Central memory CD8-positive, alpha-beta T cell (primary cell): ENCODE results near the gene USP6NL.

Source experiments
- ATAC-seq: fragments of 150-1000 bp; cut with Tn5 transposase; replicated peaks from 2 replicates; pipeline ENCODE4 v1.10.0; 2022; ENCODE audit warnings: mild to moderate bottlenecking, moderate FRiP score, moderate number of reproducible peaks; ENCODE audit not compliant: poor library complexity, severe bottlenecking; ENCODE audit errors: extremely low read depth
- DNase-seq, 2 donors: peaks; one replicate each; pipeline ENCODE4 v3.0.0; 2021; ENCODE audit warnings: low spot score in 2 of 2
- H3K27ac Mint-ChIP-seq: one replicate; pipeline ENCODE4 v1.8.0; 2022; ENCODE audit warnings: low read depth, mild to moderate bottlenecking, moderate library complexity, mixed read lengths
- H3K27me3 Mint-ChIP-seq: one replicate; pipeline ENCODE4 v1.8.0; 2022; ENCODE audit warnings: mixed read lengths
- H3K36me3 Mint-ChIP-seq: one replicate; pipeline ENCODE4 v1.8.0; 2022; ENCODE audit warnings: mild to moderate bottlenecking, moderate library complexity, mixed read lengths; ENCODE audit not compliant: insufficient read depth
- H3K4me1 Mint-ChIP-seq: one replicate; pipeline ENCODE4 v1.8.0; 2022; ENCODE audit warnings: mixed read lengths
- H3K4me3 Mint-ChIP-seq: one replicate; pipeline ENCODE4 v1.8.0; 2022; ENCODE audit warnings: mild to moderate bottlenecking, moderate library complexity, mixed read lengths
- H3K9me3 Mint-ChIP-seq: one replicate; pipeline ENCODE4 v1.8.0; 2022; ENCODE audit warnings: mixed read lengths

Gene USP6NL

GRCh38 chr10:11468126-11468742 lies 143.2 kb downstream of the USP6NL start:
- Mint-ChIP-seq H3K36me3 (peaks cover 2% of the 10 kb centered on the region), H3K27me3 (no peaks in the 10 kb centered on the region), H3K4me3 (no peak overlapping the region), H3K27ac (no peak overlapping the region), H3K9me3 (no peaks in the 10 kb centered on the region), H3K4me1 (no peaks in the 10 kb centered on the region)
- no peak for ATAC-seq
- DNase-seq: no peak

DNA sequence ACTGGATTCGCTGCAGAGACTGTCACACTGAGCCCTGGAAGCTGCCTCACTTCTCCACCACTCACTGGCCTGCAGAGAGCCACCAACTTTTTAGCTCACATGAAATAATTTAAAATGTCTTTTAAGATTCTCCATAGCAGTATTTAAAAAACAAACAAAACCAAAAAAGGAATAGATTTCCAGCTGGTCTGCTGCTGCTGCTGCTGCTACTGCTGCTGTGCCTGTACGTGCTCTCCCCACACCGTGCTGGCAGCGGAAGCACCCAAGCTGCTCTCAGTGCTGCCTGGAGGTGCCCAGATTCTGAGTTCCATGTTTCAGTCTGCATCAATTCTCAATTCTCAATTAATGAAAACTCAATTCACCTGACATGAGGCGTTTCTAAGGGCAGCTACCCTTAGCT lies 146.0 kb downstream of the USP6NL start:
- Mint-ChIP-seq H3K4me3 (no peak overlapping the region), H3K9me3 (no peaks in the 10 kb centered on the region), H3K27ac (no peak overlapping the region), H3K36me3 (peaks cover 4% of the 10 kb centered on the region), H3K4me1 (no peaks in the 10 kb centered on the region), H3K27me3 (no peaks in the 10 kb centered on the region)
- DNase-seq: no peak
- no peak for ATAC-seq

DNA sequence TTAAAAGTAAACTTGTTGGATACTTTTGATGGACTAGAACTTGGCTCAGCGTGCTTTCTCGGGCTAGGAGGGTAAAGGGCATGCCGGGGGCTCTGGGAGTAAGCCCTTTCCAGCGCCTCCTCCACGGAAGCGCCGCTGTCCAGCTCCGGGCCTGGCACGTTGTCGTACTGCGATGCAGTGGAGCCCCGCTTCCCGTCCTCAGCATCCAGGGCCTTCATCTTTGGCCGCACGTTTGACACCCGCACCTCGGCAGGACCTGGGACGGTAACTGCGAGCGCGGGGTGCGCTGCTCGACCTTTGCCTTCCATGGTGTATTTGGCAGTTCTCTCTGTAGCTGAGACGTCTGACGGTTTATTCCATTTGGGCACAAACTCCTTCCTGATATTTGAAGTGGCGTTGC lies 148.3 kb downstream of the USP6NL start:
- ATAC-seq: no peak
- H3K27ac Mint-ChIP-seq: no peak overlapping the region

DNA sequence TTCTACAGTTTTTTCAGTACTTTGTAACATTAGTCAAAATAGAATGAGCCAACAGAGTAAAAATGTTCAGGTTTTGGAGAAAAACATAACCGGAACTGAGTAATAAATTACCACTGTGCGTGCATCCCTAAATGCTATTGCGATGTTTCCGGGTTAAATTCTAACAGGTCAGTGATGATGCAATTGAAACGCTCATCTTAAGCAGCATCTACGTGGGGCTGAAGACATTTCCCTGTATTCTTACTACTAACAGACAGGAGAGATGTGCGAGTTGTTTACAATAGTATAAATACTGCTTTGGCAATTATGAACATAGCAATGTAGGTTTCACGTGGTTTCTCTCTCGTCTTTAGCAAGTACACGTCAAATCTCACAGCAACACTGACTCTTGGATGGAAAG lies 149.4 kb downstream of the USP6NL start:
- Mint-ChIP-seq H3K9me3 (no peaks in the 10 kb centered on the region), H3K27me3 (no peaks in the 10 kb centered on the region), H3K36me3 (peaks cover 2% of the 10 kb centered on the region), H3K27ac (no peak overlapping the region), H3K4me3 (no peak overlapping the region), H3K4me1 (no peaks in the 10 kb centered on the region)
- no peak for ATAC-seq
- no peak for DNase-seq

More for the DNA sequence above, 148.3 kb downstream of the USP6NL start:
- no peak overlapping the region for H3K4me3 Mint-ChIP-seq
- H3K36me3 Mint-ChIP-seq: peaks cover 2% of the 10 kb centered on the region
- no peak for DNase-seq
- H3K9me3 Mint-ChIP-seq: no peaks in the 10 kb centered on the region
- H3K27me3 Mint-ChIP-seq: no peaks in the 10 kb centered on the region
- H3K4me1 Mint-ChIP-seq: no peaks in the 10 kb centered on the region

DNA sequence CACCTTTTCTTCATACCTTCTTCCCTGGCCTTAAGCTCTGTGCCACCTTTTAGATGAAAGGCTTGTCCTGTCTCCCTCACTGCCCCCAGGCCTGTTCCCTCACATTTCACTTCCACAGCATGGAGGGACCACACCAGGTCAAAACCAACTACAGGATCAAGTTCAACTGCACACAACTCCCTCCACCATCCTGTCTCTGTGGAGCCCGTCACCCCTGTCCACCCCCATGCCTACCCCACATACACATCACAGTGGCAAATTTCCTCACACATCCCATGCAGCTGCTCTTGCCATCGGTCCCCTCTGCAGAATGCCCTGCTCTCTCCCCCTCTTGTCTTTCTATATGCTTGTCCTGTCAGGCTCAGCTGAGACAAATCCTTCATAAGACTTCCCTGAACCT lies 154.1 kb downstream of the USP6NL start:
- H3K36me3 Mint-ChIP-seq: no peaks in the 10 kb centered on the region
- no peaks in the 10 kb centered on the region for H3K9me3 Mint-ChIP-seq
- H3K27me3 Mint-ChIP-seq: no peaks in the 10 kb centered on the region
- no peaks in the 10 kb centered on the region for H3K4me1 Mint-ChIP-seq
- ATAC-seq: no peak
- H3K4me3 Mint-ChIP-seq: no peak overlapping the region
- H3K27ac Mint-ChIP-seq: no peak overlapping the region
- no peak for DNase-seq

DNA sequence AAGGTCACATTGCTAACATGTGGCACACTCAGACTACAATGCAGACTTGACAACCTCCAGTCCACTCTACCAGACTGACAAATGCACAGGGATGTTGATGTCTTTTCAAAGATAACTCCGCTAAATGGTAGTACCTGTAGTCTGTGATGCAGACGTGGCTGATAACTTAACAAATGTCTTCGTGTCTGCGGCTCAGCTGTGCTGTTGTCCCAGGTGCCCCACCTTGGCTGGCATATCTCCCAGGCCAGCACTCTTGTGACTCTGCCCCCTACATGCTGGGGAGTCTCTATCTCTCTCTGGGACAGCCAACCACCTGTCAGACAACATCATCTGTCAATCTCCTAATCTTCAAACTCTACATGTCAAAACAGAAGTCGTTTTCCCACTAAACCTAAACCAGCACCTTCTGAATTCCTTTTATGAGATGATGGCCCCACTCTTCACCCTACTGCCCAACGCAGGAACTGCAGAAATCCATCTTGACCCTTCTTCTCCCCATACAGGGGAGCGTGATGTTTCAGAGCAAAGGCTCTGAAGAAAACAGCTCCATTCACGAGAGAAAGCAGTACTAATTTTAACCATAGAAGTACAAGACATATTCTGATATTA lies 156.4 kb downstream of the USP6NL start:
- H3K4me1 Mint-ChIP-seq: no peaks in the 10 kb centered on the region
- no peaks in the 10 kb centered on the region for H3K36me3 Mint-ChIP-seq
- DNase-seq: no peak
- no peak overlapping the region for H3K27ac Mint-ChIP-seq
- peaks cover 15% of the 10 kb centered on the region for H3K27me3 Mint-ChIP-seq
- ATAC-seq: no peak
- no peak overlapping the region for H3K4me3 Mint-ChIP-seq
- no peaks in the 10 kb centered on the region for H3K9me3 Mint-ChIP-seq

- Mint-ChIP-seq H3K9me3 (no peaks in the 10 kb centered on the region), H3K27me3 (peaks cover 21% of the 10 kb centered on the region), H3K4me3 (no peak overlapping the region), H3K36me3 (no peaks in the 10 kb centered on the region), H3K4me1 (no peaks in the 10 kb centered on the region), H3K27ac (no peak overlapping the region)
- DNase-seq: no peak
- ATAC-seq: no peak
Observed at GRCh38 chr10:11454160-11454559, 157.3 kb downstream of the USP6NL start.

GRCh38 chr10:11451640-11452260 lies 159.7 kb downstream of the USP6NL start:
- peaks cover 29% of the 10 kb centered on the region for H3K27me3 Mint-ChIP-seq
- ATAC-seq: no peak
- peak overlapping the region; percentile 11 for H3K27ac Mint-ChIP-seq
- H3K4me3 Mint-ChIP-seq: no peak overlapping the region
- DNase-seq: no peak
- H3K9me3 Mint-ChIP-seq: no peaks in the 10 kb centered on the region
- peaks cover 5% of the 10 kb centered on the region for H3K4me1 Mint-ChIP-seq
- no peaks in the 10 kb centered on the region for H3K36me3 Mint-ChIP-seq

GRCh38 chr10:11450427-11450826 lies 161.0 kb downstream of the USP6NL start:
- no peak for ATAC-seq
- H3K27ac Mint-ChIP-seq: no peak overlapping the region
- H3K36me3 Mint-ChIP-seq: no peaks in the 10 kb centered on the region
- H3K27me3 Mint-ChIP-seq: peaks cover 42% of the 10 kb centered on the region
- H3K4me3 Mint-ChIP-seq: no peak overlapping the region
- no peaks in the 10 kb centered on the region for H3K9me3 Mint-ChIP-seq
- no peak for DNase-seq
- H3K4me1 Mint-ChIP-seq: peaks cover 5% of the 10 kb centered on the region

GRCh38 chr10:11449761-11450160 lies 161.7 kb downstream of the USP6NL start:
- H3K27ac Mint-ChIP-seq: no peak overlapping the region
- H3K4me3 Mint-ChIP-seq: no peak overlapping the region
- no peak for ATAC-seq
- peaks cover 43% of the 10 kb centered on the region for H3K27me3 Mint-ChIP-seq
- H3K36me3 Mint-ChIP-seq: no peaks in the 10 kb centered on the region
- H3K4me1 Mint-ChIP-seq: peaks cover 5% of the 10 kb centered on the region
- H3K9me3 Mint-ChIP-seq: no peaks in the 10 kb centered on the region
- DNase-seq: no peak

- Mint-ChIP-seq H3K27ac (no peak overlapping the region), H3K9me3 (no peaks in the 10 kb centered on the region), H3K4me3 (no peak overlapping the region), H3K4me1 (peaks cover 5% of the 10 kb centered on the region), H3K27me3 (peaks cover 43% of the 10 kb centered on the region), H3K36me3 (no peaks in the 10 kb centered on the region)
- no peak for ATAC-seq
- no peak for DNase-seq
Observed at GRCh38 chr10:11448545-11449244, 162.8 kb downstream of the USP6NL start.

DNA sequence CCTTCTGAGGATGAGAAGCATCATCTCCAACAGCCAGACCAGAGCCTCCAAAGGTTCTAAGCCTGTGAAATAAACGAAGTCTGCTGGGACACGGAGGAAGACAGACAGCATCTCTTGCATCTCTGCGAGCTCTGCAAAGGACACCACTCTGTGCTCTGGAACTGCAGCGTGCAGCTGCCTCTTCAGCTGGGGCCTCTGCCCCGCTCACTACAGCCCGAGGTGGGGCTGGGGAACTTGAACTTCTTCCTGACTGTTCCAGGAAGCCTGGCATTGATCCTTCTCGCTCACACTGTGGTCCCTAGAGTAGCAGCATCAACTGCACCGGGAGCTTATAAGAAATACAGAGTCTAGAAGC lies 163.3 kb downstream of the USP6NL start:
- Mint-ChIP-seq H3K4me3 (no peak overlapping the region), H3K27me3 (peaks cover 43% of the 10 kb centered on the region), H3K9me3 (no peaks in the 10 kb centered on the region), H3K4me1 (peaks cover 5% of the 10 kb centered on the region), H3K36me3 (no peaks in the 10 kb centered on the region), H3K27ac (no peak overlapping the region)
- DNase-seq (no peak), ATAC-seq (no peak)

DNA sequence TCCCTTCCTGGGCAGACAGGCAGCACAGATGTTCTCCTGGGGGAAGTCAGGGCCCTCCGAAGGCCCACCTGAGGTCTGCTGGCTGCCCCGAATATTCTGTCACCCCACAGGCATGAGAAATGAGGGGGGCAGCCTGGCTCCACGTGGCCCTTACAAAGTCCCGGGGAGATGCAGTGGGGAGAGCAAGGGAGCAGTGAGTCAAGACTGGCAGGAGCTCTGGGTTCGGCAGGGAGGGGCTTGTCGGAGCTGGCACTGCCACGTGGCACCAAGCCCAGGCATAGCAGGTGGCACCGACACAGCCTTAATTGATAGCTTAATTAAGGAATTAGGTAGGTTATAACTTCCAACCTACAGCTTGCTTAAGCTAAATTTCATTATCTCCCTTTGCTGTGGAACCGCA lies 163.9 kb downstream of the USP6NL start:
- DNase-seq (no peak), ATAC-seq (no peak)
- peaks cover 43% of the 10 kb centered on the region for H3K27me3 Mint-ChIP-seq
- H3K36me3 Mint-ChIP-seq: no peaks in the 10 kb centered on the region
- H3K4me1 Mint-ChIP-seq: peaks cover 5% of the 10 kb centered on the region
- no peak overlapping the region for H3K4me3 Mint-ChIP-seq
- no peak overlapping the region for H3K27ac Mint-ChIP-seq
- no peaks in the 10 kb centered on the region for H3K9me3 Mint-ChIP-seq
